WI38 (cell line): ENCODE measurements around the gene SAG.

Source experiments
- H3K4me3 ChIP-seq: 2 replicates; pipeline ENCODE4 v1.5.1; 2011; ENCODE audit warnings: low read depth, mild to moderate bottlenecking, control low read depth, low read length
- TF ChIP-seq, protein P1 (sequence below): IDR thresholded peaks from 2 replicates; pipeline ENCODE4 v1.5.1; 2012; ENCODE audit warnings: low read depth, mild to moderate bottlenecking, control low read depth, low read length

Gene SAG

DNA sequence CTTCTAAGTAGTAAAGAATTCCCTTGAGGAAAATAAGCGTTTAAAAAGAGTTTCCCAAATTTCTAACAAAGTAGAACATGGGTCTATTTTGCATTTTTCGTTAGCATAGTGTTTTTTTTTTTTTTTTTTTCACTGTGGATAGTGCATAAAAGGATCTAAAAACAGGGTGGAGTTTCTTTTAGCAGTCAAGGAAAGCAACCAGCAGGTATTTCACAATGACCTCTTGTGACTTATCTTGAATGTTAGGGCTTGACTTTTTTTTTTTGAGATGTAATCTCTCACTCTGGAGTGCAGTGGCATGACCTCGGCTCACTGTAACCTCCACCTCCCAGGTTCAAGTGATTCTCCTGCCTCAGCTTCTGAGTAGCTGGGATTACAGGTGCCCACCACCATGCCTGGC, 31.8 kb downstream of the SAG start:
- TF ChIP-seq, protein P1, sequence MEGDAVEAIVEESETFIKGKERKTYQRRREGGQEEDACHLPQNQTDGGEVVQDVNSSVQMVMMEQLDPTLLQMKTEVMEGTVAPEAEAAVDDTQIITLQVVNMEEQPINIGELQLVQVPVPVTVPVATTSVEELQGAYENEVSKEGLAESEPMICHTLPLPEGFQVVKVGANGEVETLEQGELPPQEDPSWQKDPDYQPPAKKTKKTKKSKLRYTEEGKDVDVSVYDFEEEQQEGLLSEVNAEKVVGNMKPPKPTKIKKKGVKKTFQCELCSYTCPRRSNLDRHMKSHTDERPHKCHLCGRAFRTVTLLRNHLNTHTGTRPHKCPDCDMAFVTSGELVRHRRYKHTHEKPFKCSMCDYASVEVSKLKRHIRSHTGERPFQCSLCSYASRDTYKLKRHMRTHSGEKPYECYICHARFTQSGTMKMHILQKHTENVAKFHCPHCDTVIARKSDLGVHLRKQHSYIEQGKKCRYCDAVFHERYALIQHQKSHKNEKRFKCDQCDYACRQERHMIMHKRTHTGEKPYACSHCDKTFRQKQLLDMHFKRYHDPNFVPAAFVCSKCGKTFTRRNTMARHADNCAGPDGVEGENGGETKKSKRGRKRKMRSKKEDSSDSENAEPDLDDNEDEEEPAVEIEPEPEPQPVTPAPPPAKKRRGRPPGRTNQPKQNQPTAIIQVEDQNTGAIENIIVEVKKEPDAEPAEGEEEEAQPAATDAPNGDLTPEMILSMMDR: no peak
- no peak overlapping the region for H3K4me3 ChIP-seq

DNA sequence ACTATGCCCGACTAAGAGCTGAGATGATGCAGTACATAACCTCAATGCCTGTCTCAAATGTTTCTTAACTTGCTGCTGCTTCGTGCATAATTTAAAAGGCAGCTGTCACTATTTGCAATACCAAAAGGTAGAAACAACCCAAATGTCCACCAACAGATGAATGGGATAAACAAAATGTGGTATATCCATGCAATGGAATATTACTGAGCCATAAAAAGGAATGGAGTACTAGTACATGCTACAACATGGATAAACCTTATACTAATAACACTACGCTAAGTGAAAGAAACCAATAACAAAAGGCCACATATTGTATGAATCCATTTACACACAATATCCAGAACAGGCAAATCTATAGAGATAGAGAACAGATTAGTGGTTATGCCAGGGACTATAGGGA, 33.7 kb downstream of the SAG start:
- TF ChIP-seq, protein P1: no peak

DNA sequence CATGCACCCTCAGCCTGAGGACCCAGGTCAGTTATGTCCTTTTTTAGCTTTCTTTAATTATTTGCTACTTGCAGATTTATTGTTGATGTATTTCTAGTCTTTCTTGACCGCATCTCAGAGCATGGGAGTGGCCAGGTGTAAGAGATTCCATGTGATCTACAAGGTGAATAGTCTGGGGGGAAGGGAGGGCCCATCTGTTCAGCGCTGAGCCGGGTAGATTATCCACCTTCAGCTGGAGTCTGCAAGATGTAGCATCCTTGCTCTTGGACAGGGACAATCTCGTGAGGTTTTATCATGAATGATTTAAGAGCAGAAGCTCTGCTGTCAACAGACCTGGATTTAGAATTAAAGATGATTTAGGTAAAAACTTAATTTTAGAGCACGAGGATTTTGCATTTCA, 34.7 kb downstream of the SAG start:
- H3K4me3 ChIP-seq: no peak overlapping the region
- TF ChIP-seq, protein P1: no peak

More for the DNA sequence above, 33.7 kb downstream of the SAG start:
- no peak overlapping the region for H3K4me3 ChIP-seq

DNA sequence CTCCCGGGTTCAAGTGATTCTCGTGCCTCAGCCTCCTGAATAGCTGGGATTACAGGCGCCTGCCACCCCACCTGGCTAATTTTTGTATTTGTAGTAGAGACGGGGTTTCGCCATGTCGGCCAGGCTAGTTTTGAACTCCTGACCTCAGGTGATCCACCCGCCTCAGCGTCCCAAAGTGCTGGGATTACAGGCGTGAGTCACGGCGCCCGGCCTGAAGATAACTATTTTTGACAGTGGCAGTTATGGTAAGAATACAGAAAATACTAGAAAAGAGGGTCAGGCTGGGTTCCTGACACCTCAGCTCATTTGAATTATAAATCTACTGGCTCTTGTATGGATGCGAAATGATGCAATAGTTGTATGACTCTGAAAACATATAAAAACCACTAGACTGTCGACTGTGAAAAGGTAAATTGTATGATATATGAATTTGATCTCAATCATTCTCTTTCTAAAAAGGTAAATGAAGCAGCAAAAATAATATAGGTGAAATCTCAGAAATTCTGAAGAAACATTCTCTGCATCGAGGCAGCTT, 35.6 kb downstream of the SAG start:
- no peak overlapping the region for H3K4me3 ChIP-seq
- TF ChIP-seq, protein P1: no peak

DNA sequence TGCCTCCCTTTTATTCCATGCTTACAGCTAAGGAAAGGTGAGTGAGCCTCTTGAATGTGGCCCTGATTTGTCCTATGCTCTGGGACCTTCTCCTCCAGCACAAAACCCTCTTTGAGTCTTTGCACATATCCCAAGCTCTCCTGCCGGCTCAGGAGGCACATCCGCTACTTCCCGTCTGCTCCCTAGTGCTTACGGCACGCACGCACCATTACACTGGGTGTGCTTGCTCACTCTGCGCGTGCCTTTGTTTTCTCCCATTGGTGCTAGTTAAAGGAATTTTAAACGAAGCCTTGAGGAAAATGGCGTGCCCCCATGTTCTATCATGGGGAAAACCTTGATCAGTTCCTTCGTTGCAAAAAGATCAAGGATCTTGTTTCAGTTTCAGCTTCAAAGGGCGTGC, 38.8 kb downstream of the SAG start:
- TF ChIP-seq, protein P1: no peak
- H3K4me3 ChIP-seq: no peak overlapping the region

DNA sequence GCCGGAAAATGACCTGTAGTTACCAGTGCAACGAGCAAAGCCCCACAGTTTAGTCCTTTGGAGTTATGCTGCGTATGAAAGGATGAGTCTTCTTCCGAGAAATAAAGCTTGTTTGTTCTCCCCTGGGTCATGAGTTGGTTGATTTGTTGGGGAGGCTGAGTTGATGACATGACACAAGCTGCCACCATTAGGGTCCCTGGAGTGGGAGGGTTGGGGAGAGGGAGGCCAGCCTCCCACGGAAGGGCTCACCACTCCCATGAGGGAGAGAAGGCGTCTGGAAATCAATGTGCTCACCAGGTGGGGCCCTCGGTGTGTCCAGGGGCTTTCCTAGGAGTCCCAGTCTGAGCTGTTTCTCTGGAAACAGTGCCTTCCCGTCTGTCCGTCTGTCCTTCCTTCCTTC, 39.3 kb downstream of the SAG start:
- H3K4me3 ChIP-seq: no peak overlapping the region
- TF ChIP-seq, protein P1: no peak

DNA sequence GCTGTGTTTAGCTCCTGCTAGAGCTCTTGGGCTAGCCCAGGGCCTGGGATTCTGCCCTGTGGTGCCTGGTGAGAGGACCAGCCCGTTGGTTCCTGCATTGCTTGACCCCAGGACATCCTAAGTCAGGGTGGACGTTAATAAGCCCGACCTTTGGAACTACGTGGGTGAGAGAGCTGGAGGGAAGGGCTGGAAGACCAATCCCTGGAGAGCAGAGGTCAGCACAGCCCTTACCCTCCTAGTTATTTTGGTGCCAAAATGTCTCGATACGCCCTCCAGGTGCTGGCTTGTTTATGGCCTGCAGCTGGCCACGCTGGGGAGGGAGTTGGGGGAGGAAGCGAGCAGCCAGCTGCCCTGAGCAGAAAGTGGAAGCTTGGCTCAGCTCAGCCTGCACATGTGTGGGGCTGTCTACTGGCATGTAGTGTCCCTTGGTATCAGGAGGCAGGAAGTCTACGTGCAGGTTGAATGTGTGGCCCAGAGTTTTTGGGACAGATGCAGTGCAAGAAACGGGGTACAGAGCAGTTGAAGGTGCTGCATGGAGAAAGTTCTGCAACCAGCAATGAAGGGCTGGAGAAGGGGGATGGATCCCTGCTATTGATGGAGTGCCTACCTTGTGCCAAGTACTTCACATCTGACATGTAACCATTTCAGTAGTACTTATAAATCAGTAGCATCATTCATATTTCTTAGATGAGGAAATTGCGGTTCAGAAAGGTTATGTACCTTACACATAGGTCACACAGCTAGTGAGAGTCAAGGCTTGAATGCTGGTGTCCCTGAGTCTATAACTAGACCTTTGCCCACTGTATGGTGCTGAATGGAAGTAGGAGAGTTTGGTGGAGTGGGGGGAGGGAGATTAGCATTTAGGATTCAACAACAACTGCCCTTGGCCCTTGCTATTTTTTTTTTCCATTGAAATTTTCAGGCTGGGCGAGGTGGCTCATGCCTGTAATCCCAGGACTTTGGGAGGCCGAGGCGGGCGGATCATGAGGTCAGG, 41.7 kb downstream of the SAG start:
- no peak overlapping the region for H3K4me3 ChIP-seq
- TF ChIP-seq, protein P1: no peak
